Chondrocyte (in vitro differentiated cells): ENCODE measurements around the gene KDM4C. TPM values are rescaled to one million over a fixed set of nuclear protein-coding genes. Genes with fewer than 3 reads are reported as not detected.
"Not testable (repeated sequence)": the region's sequence is repeated elsewhere in the genome, so short reads cannot be mapped to it uniquely, and the experiment has no call there.

ENCODE experiments used
- DNase-seq: peaks from one replicate; pipeline ENCODE4 v3.0.0; 2021; ENCODE audit warnings: mixed read lengths, low spot score
- H3K27ac Mint-ChIP-seq: one replicate; pipeline ENCODE4 v1.8.0; 2021; ENCODE audit warnings: mild to moderate bottlenecking, moderate library complexity, mixed read lengths; ENCODE audit not compliant: unreplicated experiment
- H3K27me3 Mint-ChIP-seq: 2 replicates; pipeline ENCODE4 v1.8.0; 2021; ENCODE audit warnings: low read depth, mixed read lengths
- H3K36me3 Mint-ChIP-seq: 2 replicates; pipeline ENCODE4 v1.8.0; 2021; ENCODE audit warnings: low read depth, mixed read lengths
- H3K4me1 Mint-ChIP-seq: 2 replicates; pipeline ENCODE4 v1.8.0; 2021; ENCODE audit warnings: low read depth, mild to moderate bottlenecking, mixed read lengths
- H3K4me3 Mint-ChIP-seq: one replicate; pipeline ENCODE4 v1.8.0; 2021; ENCODE audit warnings: mild to moderate bottlenecking, moderate library complexity, mixed read lengths; ENCODE audit not compliant: unreplicated experiment
- H3K9me3 Mint-ChIP-seq: 2 replicates; pipeline ENCODE4 v1.8.0; 2021; ENCODE audit warnings: low read depth, mixed read lengths
- CTCF ChIP-seq: fragments of 200-600 bp; sonication (generic); IDR thresholded peaks from 2 replicates; pipeline ENCODE4 v1.5.0; 2021; ENCODE audit warnings: antibody characterized with exemption, mild to moderate bottlenecking, moderate library complexity
- long read RNA-seq: library from polyadenylated mRNA; stranded (forward); transcript quantifications from one replicate; pipeline ENCODE4 v2.0.0, GENCODE V29; 2021
- total RNA-seq: library from RNA; stranded (reverse); gene quantifications from 3 replicates; pipeline ENCODE4 v1.2.1, GENCODE V29; 2021

The KDM4C gene
- total RNA-seq: 18.1 to 24.3 TPM (median 21.5 TPM) in 3 replicates
- long read RNA-seq, full-length matches to known transcripts: 8 of 20 reads
- long read RNA-seq, partial matches to known transcripts: 7 of 20 reads
- long read RNA-seq, other reads (novel, unspliced or antisense): 5 of 20 reads

GRCh38 chr9:6757456-6758247 is at the start of gene KDM4C:
TSS of gene KDM4C (plus strand) at chr9:6757973. CDS start at chr9:6792989, 35,016 bp downstream.
- Mint-ChIP-seq H3K36me3 (no peaks in the 10 kb centered on the region), H3K27ac (peak within 1 kb of the TSS; percentile 100), H3K9me3 (no peaks in the 10 kb centered on the region), H3K27me3 (no peaks in the 10 kb centered on the region), H3K4me1 (peaks cover 15% of the 10 kb centered on the region), H3K4me3 (peak within 1 kb of the TSS; percentile 96)
- DNase-seq: peak; percentile 99
- TF ChIP-seq CTCF: no peak

- Mint-ChIP-seq H3K4me3 (no peak overlapping the region), H3K27me3 (peaks cover 2% of the 10 kb centered on the region), H3K4me1 (peaks cover 9% of the 10 kb centered on the region), H3K27ac (no peak overlapping the region), H3K9me3 (peaks cover 3% of the 10 kb centered on the region), H3K36me3 (peaks cover 1% of the 10 kb centered on the region)
- DNase-seq: no peak
- no peak for TF ChIP-seq CTCF
Measured at GRCh38 chr9:6708732-6709131, 49.0 kb upstream of the KDM4C start.

GRCh38 chr9:6711403-6711802 is 46.4 kb upstream of the KDM4C start:
- Mint-ChIP-seq H3K4me1 (peaks cover 4% of the 10 kb centered on the region), H3K4me3 (no peak overlapping the region), H3K9me3 (peaks cover 3% of the 10 kb centered on the region), H3K27ac (no peak overlapping the region), H3K27me3 (peaks cover 2% of the 10 kb centered on the region), H3K36me3 (peaks cover 1% of the 10 kb centered on the region)
- no peak for DNase-seq
- TF ChIP-seq CTCF: no peak

- Mint-ChIP-seq H3K27me3 (peaks cover 4% of the 10 kb centered on the region), H3K27ac (no peak overlapping the region), H3K4me3 (no peak overlapping the region), H3K9me3 (peaks cover 3% of the 10 kb centered on the region), H3K4me1 (peaks cover 4% of the 10 kb centered on the region), H3K36me3 (peaks cover 1% of the 10 kb centered on the region)
- no peak for TF ChIP-seq CTCF
- no peak for DNase-seq
Measured at GRCh38 chr9:6712041-6712440, 45.7 kb upstream of the KDM4C start.

- TF ChIP-seq CTCF: no peak
- H3K27me3 Mint-ChIP-seq: peaks cover 6% of the 10 kb centered on the region
- peaks cover 4% of the 10 kb centered on the region for H3K4me1 Mint-ChIP-seq
- H3K9me3 Mint-ChIP-seq: no peaks in the 10 kb centered on the region
- no peak overlapping the region for H3K27ac Mint-ChIP-seq
- H3K36me3 Mint-ChIP-seq: no peaks in the 10 kb centered on the region
- H3K4me3 Mint-ChIP-seq: no peak overlapping the region
- no peak for DNase-seq
Measured at GRCh38 chr9:6714176-6714575, 43.6 kb upstream of the KDM4C start.

GRCh38 chr9:6715153-6715754 is 42.5 kb upstream of the KDM4C start:
- H3K4me1 Mint-ChIP-seq, H3K36me3 Mint-ChIP-seq, H3K4me3 Mint-ChIP-seq, DNase-seq, H3K27me3 Mint-ChIP-seq, H3K9me3 Mint-ChIP-seq, H3K27ac Mint-ChIP-seq: not testable (repeated sequence)
